GM18502 (cell line): Measurements from ENCODE around the gene HEMK1.

ENCODE experiments used
- ATAC-seq: cut with Tn5 transposase; IDR thresholded peaks from one replicate; pipeline ENCODE4 v1.9.1; 2021; ENCODE audit warnings: mild to moderate bottlenecking; ENCODE audit not compliant: unreplicated experiment, poor library complexity

Gene HEMK1

DNA sequence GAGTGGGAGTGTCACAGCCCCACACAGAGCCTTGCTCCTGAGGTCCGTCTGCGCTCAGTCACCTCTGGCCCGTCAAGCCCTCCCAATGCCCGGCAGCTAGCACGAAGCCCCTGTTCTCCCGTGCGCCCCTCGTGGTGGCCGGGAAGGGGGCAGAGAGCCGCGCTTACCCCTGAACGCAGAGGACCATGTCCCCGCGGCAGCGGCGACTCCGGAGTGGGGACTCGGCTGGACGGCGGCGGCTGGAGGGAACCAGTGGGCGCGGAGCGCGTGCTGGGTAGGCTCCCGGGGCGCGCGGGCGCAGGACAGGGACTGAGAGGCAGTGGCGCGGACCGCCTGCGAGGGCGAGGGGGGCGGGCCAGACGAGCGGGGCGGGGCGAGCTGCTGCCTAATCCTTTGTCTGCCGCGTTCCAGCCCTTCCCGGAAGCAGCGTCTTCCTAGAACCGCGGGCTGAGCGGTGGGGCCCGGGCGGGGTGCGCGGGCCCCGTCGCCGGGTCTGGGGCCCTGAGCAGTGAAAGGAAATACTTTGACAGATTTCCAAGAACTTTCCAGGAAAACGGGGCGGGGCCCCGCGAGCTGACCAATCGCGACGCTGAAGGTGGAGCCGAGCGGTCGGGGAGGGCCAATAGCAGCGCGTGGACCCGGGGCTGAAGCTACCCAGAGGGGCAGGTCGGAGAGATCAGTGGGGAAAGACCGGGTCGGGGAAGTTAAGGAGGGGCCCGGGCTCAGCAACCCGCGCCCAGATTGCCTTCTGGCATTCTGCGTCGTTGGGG, 42.3 kb downstream of the HEMK1 start, which contains the start of gene CISH:
Gene CISH (minus strand): TSS at position 311 of the 770 bp plus-strand sequence. CDS start 124 bp downstream, at position 187.
- ATAC-seq = peak; percentile 74

GRCh38 chr3:50612234-50612882, 43.0 kb downstream of the HEMK1 start:
- no peak for ATAC-seq

DNA sequence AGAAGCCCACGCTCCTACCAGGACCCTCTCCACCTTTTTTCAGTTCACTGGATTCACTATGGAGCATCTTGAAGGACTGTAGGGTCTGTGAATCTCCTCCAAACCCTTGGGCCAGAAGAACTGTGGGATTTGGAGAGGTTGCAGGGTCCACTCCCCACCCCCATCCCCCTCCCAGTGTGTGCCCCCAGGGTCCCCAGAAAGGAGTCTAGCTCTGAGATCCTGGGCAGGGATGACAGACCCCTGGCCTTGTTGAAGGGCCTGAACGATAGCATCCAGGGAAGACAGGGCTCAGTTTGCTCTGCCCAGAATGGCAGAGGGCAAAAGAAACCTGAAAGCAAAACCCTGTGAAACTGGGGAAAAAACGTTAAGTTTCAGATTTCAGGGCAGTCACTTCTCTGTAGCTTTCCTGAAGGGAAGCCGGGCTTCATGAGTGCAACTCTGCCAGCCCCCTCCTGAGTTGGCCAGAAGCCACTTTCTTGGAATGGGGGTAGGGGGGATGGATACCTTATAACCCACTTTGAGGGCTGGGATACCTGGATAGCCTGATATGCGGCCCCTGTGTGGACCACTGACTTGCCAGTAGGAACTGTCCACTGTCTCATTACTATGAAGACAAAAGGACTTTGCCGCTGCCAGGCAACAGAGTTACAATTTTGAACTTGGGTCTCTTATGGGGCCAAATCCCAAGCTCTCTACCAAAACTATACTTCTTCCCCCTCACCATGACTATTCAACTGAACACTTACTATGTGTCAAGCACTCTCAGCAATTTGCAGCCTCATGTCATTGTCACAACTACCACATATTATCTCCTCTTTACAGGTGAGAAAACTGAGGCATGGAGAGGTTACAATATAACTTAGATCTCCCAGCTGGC, 43.9 kb downstream of the HEMK1 start:
- ATAC-seq = no peak

DNA sequence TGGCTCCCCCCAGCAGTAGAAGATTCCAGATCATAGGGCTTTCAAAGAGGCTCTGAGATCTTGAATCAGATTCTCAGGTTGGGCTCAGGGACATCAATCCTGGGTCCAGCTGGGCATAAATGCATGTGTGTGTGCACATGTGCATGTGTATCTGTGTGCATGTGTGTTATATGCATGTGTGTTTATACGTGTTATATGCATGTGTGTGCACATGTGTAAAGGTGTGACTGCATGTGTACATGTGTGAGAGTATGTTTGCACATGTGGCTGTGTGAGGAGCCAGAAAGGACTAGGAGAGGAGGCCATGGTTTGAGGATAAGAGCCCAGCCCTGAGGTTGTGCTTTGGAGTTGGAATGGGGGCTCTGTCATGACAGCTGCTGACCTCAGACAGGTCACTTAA, 45.9 kb downstream of the HEMK1 start:
- ATAC-seq = no peak

- ATAC-seq = peak; percentile 42
Measured at GRCh38 chr3:50616003-50616769, 46.9 kb downstream of the HEMK1 start.

- peak; percentile 64 for ATAC-seq
Measured at GRCh38 chr3:50616770-50617095, 47.4 kb downstream of the HEMK1 start.

- peak; percentile 25 for ATAC-seq
Measured at GRCh38 chr3:50617096-50617791, 47.9 kb downstream of the HEMK1 start, which contains the start of gene MAPKAPK3. Gene MAPKAPK3 (plus strand): TSS chr3:50617151. CDS start chr3:50617566, 415 bp downstream.

GRCh38 chr3:50617911-50618481, 48.7 kb downstream of the HEMK1 start:
- ATAC-seq = no peak

- no peak for ATAC-seq
Measured at GRCh38 chr3:50620420-50620819, 51.1 kb downstream of the HEMK1 start.

GRCh38 chr3:50620820-50621219, 51.5 kb downstream of the HEMK1 start:
- no peak for ATAC-seq

GRCh38 chr3:50622881-50623280, 53.6 kb downstream of the HEMK1 start:
- ATAC-seq = no peak

GRCh38 chr3:50623840-50624474, 54.6 kb downstream of the HEMK1 start:
- ATAC-seq = peak; percentile 53

DNA sequence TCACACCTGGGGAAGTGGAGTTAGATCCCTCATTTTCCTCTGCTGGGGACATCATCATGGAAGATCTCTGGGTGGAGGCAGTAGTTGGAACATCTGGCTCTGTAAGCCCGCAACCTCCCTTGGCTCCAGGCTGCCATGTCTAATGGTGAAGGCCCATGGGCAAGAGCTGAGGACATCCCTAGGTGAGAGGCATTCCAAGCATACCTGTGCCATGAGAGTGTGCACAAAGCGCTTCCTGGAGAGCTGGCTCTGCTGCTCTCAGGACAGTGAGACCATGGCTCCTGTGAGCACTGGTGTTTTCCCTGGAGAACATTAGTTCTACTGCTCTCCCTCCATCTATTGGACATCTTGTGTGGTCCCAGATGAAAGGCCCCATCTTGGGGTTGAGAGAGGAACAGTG, 55.3 kb downstream of the HEMK1 start:
- no peak for ATAC-seq

GRCh38 chr3:50625231-50626182, 56.2 kb downstream of the HEMK1 start:
- ATAC-seq = no peak

DNA sequence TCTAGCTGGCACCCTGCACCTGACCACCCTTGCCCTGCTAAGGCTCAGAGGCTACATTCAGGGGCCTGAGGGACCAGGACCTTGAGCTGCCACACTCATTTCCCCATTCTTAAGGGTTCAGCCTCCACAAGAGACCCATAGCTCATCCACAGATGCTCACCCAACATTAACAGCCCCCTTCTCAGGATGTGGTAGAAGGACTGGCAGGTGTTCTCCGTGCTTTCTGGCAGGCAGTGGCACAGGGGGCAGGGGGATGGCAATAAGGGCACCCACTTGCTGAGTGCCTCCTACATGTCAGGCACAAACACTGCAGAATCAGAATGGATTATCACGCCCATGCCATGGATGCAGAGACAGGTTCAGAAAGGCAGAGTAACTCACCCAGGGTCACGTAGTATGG, 57.1 kb downstream of the HEMK1 start:
- no peak for ATAC-seq

DNA sequence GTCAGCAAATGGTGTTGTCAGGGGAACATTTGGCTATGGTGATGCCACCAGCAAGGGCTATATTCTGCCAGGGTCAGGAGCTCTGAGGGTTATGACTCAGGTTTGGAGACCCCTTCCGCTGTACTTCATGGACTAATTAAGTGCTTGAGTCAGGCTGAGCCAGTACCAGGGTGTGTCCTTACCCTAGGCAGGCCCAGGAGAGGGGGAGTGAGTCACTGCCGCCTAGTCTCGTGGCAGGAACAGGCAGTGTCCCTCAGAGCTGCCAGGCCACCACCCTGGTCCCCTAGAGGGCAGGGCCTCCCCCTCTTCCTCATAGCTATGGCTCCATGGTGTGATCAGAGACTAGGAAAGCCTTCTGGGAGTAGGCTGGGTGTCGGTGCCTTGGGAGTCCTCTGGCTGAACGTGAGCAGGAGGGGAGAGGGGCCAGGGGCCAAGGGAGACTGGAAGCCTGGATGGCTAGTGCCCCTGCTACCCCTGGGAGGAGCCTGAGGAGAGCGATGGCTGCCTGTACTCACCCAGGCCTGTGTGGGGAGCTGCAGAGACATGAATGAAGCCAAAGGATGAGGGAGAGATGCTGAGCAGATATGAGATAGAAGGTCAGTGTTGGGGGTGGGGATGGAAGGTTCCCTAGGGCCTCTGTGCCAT, 58.2 kb downstream of the HEMK1 start:
- no peak for ATAC-seq

DNA sequence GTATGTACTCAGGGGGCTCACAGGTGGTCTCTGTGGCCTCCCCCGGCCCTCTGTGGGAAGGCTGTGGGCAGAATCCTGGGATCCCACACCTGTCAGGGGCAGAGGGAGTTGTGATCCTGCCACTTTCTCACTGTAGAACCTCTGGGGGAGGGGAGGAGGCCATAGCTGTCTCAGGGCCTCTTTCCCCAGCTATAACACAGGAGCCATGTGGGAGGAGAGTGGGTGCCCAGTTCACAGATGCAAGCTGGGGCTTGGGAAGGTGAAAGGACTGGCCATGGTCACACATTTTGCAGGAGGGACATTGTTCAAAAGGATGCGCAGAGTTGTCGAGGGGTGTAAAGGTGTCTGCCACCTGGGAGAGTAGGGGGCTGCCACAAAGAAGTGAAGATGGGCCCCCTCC, 59.3 kb downstream of the HEMK1 start:
- ATAC-seq = no peak
